IPS-18c (cell line): ENCODE results near the gene QSOX2.

Experiments used
- H3K4me3 ChIP-seq: 2 replicates; pipeline ENCODE4 v1.7.0; 2013; ENCODE audit warnings: low read depth, mild to moderate bottlenecking, low read length, moderate library complexity; ENCODE audit not compliant: insufficient read depth
- H3K9me3 ChIP-seq: one replicate; pipeline ENCODE4 v1.6.1; 2013; ENCODE audit warnings: mild to moderate bottlenecking, low read length, moderate library complexity; ENCODE audit not compliant: control insufficient read depth, insufficient read depth

Gene QSOX2

DNA sequence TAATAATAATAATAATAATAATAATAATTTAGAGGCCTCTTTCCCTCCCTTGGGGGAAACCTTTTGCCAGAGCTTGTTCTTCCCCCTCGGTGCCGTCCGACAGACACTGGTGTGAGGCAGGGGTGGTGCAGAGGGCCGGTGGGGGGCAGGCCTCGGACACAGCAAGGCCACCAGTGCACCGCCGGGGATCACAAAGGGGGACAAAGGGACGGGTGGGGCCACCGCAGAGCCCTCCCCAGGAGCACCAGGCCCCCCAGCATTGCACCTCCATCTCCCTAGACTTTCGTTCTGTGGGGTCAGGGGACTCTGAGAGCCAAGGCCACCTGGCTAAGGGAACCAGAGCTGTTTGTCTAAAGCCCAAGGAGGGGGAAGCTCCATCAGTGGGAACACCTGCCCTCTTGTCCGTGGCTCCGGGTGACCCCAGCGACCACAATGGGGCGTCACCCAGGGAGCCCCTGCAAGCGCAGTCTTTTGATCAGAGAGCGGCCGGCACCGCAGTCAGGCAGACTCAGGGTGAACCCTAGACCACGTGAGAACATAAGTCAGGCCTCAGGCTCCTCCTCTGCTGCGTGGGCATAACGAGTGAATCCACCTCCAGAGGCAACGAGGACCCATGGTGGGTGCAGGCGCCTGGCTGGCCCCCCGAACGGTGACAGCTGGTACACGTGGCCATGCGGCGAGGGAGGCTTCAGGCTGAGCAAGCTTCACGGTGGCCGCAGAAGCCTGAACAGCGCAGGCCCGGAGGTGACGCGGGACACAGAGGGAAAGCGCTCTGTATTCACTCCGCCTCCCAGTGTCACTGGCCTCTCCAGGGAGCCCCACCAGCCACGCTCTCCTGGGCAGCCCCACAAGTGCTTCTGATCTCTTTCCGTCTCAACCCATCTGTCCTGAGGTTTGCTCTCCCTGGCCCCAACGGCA is 12.0 kb upstream of the QSOX2 start:
- Histone ChIP-seq H3K4me3 (no peak overlapping the region), H3K9me3 (peaks cover 2% of the 10 kb centered on the region)

DNA sequence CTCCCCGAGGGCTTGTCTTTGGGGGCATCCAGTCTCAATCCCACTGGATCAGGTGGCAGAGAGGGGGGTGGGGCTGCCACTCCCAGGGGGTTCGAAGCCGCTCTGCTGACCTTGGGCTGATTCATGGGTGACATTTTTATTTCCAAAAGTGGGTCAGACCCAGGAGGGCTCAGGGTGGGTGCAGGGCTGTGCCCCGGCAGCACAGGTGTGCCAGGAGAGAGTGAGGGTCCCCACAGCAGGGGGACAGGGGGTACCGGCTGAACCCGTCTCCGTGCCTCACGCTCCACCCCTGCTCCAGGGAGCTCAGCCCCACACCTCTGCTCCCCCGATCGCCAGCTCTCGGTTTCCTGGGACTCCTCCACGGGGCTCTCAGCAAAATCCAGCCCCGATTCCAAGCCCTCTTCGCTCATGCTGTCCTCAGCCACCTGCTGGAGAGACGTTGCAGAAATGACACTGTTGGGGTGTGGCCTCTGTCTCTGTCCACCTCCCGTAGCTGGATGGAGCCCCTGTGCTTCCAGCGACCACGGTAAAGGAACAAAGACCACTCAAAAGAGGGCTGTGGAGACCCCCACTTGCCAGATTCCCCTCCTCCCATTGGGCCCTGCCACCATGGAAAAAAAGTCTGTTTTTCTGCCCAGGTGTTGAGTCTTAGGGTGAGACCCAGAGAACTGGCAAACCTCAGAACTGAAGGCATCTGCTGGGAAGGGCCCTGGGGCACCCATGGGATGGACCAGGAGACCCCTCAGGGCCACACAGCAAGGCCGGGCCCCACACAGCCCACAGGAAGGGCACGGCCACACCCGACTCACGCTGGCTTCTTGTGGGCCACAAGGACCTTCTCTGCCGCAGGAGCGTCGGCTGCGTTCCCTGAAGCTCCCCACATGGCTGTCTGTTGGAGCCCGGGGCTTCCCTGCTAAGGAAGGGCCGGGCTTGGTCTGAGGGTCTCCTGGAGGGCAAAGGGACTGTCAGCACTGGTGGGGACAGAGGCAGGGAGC is 10.6 kb upstream of the QSOX2 start:
- Histone ChIP-seq H3K9me3 (peaks cover 2% of the 10 kb centered on the region), H3K4me3 (no peak overlapping the region)

DNA sequence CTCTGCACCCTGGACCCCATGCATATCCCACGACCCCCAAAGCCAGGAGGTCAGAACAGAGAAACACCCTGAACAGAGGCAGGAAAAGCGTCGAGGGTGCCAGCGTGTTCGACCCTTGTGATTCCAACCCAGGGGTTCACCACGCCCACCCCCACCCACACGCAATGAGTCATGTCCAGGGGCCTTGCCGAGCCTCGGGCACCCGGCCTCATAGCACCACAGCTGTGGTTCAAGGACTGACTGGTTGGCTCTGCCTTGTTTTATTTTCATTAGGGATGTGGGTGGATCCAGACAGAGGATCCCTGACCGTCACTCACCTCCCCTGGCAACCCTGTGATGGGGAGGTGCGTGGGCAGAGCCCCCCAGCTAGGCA is 9.5 kb upstream of the QSOX2 start:
- Histone ChIP-seq H3K9me3 (peaks cover 2% of the 10 kb centered on the region), H3K4me3 (no peak overlapping the region)

DNA sequence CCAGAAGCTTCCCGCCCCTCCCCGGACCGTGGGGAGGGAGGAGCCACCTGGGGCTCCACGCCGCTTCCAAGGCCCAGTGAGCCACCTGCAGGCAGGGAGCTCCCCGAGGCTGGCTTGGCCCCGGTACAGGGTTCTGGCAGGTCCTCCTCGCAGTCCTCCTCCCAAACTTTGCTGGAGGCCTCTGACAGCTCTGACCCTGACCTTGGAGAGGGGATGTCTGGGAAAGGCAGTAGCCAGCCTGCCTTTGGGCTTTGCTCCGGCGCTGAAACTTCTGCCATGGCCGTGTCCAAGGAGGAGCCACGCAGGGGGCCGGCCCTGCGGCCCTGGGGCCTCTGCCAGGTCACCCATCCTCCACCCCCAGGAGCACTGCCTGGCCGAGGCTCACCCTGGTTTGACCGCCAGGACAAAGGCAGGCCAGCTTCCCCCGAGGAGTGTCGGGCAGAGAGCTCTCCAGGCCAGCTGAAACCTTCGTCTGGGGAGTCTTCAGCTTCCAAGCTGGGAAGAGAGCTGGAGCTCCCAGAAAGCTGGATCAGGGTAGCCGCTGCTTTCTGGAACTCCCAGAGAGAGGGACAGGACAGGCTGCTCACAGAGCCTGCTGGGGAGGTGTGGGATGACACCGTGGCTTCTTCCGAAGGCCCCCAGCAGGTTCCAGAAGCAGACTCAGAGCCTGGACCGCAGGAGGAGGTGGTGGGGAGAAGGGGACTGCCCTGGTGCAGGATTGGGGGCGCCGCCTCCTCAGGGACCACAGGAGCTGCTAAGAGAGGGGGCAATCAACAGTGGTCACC is 9.0 kb upstream of the QSOX2 start:
- peaks cover 2% of the 10 kb centered on the region for H3K9me3 ChIP-seq
- no peak overlapping the region for H3K4me3 ChIP-seq

DNA sequence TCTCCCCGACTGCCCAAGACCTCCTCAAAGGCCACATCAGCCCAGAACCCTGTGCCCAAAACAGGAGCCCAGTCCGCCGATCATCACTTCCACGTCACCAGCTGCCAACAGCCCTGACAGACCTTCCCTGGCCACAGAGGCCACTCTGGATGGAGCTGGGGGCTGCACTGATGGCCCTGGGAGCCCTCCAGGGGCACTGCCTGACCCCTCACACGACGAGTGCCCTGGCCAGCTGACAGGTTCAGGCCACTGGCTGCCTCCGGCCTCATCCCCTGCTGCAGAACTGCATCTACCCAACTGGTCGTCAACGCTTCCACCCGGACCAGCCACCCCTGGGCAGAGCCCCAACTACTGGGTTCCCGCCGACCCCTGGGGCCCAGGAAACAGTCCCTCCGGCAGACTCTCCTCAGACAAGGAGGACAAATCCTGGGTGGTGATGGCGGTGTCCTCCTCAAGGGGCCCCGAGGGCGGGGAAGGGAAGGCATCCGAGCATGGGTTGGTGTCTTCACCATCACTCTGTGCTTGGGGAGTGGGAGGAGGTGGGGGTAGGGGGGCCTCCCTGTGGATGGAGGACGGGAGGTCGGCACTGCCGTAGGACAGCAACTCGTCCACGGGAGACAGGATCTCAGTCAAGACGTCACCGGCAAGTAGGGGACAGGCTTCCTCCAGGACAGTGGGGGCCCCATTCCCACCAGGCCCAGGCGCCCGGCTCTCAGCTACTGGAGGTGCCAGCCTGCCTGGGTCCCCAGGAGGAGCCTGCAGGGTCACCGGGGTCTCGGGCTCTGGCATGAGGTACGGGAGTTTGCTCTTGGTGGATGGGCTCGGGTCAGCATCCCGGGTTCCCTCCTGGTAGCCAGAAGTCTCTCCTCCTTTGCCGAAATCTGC is 7.9 kb upstream of the QSOX2 start:
- Histone ChIP-seq H3K9me3 (peaks cover 2% of the 10 kb centered on the region), H3K4me3 (no peak overlapping the region)

DNA sequence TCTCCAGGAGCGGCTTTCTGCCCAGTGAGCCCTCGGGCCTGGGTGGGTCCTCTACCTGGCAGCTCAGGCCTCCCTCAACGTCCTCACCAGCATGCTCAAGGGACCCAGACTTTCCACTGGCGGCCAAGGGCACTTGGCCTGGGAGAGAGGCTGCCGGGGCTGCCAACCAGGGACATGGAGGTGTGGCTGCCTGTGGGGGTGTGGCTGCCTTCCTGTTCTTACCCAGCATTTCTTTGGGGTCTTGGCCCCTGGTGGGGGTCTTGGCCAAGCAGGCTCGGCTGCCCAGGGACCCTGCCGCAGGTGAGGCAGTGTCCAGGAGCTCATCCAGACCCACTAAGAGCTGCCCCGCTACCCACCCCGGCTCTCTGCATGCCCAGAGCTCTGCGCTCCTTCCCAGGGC is 7.2 kb upstream of the QSOX2 start:
- Histone ChIP-seq H3K4me3 (no peak overlapping the region), H3K9me3 (peaks cover 2% of the 10 kb centered on the region)

DNA sequence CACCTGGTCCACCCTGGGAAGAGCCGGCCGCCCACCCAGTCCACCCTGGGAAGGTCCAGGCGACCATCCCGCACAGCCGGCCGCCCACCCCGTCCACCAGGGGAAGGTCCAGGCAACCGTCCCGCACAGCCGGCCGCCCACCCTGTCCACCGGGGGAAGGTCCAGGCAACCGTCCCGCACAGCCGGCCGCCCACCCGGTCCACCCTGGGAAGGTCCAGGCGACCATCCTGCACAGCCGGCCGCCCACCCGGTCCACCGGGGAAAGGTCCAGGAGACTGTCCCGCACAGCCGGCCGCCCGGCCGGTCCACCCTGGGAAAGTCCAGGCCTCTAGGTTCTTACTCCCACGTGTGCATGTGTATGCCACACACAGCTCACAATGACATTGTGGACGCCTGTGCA is 6.7 kb upstream of the QSOX2 start:
- H3K9me3 ChIP-seq, result peaks cover 2% of the 10 kb centered on the region

DNA sequence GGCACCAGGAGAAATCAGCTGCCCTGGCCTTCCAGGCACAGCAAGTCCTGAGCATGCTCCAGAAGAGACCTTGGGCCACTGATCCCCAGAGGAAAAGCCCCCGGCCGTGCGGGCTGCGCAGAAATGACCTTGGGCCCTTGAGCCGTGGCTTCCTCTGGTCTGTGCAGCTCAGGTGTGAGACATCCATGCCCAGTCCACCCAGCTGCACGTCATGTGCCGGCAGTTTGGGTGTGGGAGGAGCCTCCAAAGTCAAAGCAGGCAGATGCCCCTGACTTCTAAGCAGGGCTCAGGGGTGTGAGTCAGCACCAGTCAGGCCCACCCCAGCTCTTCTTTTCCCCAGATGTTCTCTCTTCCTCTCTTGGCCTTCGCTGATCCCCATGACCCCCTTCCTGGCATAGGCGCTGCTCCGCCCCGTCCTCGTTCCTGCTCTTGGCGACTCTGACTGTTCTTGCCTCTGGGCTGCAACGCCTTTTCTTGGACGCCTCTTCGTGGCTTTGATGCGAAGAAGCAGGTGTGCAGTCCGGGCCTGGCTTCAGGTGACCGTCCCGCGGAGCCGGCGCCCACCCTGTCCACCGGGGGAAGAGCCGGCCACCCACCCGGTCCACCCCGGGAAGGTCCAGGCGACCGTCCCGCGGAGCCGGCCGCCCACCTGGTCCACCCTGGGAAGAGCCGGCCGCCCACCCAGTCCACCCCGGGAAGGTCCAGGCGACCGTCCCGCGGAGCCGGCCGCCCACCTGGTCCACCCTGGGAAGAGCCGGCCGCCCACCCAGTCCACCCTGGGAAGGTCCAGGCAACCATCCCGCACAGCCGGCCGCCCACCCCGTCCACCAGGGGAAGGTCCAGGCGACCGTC is 5.9 kb upstream of the QSOX2 start:
- Histone ChIP-seq H3K9me3 (peaks cover 2% of the 10 kb centered on the region), H3K4me3 (no peak overlapping the region)

More for the DNA sequence above, 6.7 kb upstream of the QSOX2 start:
- no peak overlapping the region for H3K4me3 ChIP-seq

DNA sequence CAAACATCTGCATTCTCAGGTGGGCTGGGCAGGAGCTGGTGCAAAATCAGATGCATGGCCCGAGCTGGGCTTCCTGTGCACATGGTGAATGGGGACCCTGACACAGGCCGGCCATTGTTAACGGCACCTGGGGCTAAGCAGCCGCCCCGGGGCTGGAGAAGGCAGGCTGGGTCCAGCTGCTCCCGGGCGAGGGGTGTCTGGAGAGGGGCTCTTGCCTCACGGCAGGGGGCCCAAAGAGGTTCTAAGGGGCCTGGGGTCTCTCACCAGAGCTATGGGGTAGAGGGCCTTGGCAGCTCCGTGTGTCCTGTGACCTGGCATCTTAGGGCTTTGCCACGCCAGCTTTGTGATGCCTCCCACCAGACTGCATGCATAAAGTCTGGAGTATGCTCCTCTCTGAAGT is 5.1 kb upstream of the QSOX2 start:
- peaks cover 2% of the 10 kb centered on the region for H3K9me3 ChIP-seq
- H3K4me3 ChIP-seq, result no peak overlapping the region

DNA sequence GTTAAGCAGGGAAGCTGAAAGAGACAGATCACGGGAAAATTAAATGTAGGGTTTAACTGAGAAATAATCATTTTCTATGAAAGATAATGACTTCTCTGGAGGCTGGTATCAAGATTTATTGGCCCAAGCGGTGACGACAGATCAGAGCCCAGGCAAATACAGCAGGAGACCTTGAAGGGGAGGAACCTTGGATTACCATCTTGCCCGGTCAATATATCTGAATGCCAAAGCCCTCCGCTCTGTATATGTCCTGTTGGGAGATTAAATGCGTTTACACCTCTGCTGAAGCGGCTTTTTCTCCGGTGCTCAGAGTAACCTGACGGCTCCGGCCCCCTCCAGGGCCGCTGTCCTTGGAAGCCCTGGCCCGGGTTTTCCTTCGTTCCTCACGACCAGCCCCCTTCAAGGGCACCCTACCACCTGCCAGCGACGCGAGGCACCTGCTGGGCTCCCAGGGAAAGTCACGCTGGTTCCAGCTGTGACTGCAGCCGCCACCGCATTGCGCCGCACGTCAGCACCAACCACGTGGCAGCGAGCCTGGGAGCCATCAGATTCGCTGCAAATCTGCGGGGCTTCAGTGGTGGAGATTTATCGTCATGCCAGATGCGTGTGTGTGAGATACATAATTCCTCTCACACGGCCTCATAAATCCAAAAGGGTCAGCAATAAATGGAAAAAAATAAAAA is 4.4 kb upstream of the QSOX2 start:
- Histone ChIP-seq H3K9me3 (peaks cover 2% of the 10 kb centered on the region), H3K4me3 (no peak overlapping the region)

DNA sequence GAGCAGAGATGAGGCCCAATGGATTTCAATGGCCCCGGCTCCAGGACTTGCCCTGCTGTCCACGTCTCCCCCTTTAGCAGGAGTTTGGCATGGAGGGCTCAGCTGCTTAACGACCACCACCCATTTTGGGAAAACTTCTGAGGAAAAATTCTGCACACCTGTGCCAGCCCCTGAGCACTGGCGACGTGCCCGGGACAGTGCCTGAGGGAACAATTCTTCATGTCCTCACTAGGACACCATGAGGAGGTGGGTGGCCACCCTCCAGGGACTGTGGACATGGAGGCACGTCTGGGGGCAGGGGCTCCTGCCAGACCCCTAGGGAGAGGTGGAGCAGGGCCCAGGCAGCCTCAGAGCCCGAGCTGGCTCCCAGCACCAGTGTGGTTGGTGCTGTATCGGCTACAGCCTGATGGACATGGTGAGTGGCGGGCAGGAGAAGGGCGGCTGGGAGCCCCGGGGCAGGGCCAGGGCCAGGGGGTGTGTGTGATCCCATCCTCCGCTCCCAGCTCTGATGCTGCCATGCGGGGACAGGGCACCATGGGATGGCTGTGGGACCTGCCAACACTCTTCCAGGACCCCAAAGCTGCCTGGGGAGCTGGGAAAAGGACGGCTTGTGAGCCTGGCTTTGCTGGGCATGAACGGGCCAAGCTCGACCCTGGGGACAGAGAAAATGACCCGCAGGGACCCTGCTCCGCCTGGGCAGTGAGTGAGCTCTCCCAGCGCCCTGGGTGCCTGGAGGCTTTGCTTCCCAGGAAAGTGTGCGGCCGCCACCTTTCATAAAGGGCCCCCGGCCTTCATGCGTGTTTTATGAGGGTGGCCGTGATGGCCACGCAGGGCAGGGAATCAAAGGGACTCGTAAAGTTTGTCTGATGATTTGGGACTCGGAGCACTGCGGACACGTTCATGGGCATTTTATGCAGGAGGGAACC is 3.6 kb upstream of the QSOX2 start:
- H3K9me3 ChIP-seq, result peaks cover 2% of the 10 kb centered on the region

DNA sequence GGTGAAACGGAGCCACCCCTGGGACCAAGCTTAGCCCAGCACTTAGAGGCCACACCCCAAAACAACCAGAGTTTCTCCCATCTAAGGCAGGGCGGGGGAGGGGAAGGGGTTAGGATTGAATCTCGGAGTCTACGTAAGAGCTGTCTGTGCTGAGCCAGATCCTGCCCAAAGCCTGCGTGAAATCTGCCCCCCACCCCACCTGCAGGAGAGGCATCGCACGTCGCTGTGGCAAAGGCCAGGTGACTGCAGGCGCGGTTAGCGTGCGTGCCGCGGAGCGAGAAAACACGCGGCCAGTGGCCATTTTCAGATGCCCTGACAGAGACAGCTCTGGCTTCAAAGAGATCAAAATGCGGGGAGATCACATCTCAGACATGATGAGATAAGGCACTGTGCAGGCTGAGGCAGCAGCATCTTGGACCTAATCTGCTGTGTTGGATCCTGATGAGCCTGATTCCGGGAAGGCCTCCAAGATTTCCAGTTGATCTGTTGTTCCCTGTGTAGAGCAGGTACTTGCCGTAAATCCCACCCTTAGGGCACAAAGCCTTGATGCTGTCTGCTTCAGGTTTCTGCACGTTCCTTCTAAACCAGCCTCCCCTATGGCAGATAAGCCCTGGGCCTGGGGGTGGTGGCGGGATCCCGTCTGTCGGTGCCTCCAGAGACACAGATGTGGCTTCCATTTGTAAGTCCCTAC is 2.5 kb upstream of the QSOX2 start:
- Histone ChIP-seq H3K9me3 (peaks cover 2% of the 10 kb centered on the region), H3K4me3 (peak overlapping the region; percentile 9; the same call in 1 of the 2 replicates)

More for the DNA sequence above, 3.6 kb upstream of the QSOX2 start:
- no peak overlapping the region for H3K4me3 ChIP-seq

DNA sequence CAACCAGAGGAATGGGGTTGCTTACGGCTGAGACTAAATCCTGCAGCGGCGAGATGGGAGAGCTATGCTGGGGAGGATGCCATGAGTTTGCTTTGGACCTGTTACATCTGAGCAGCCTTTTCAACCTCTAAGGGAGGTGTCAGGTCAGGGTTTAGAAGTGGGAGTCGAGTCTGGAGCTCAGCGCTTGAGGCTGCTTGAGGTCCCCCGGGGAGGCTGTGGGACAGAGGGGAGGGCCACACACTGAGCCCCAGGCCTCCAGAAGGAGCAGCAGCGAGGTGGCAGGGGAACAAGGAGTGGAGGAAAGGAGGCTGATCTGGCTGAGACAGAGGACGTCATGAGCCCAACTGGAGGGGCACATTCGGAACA is 1.9 kb upstream of the QSOX2 start:
- Histone ChIP-seq H3K9me3 (no peaks in the 10 kb centered on the region), H3K4me3 (peak overlapping the region; percentile 9; the same call in 1 of the 2 replicates)
